HepG2 (cell line): ENCODE data around the gene METTL16. TPM values are rescaled to one million over a fixed set of nuclear protein-coding genes. Genes with fewer than 3 reads are reported as not detected.
A peak's percentile ranks its signal among the peaks of the same experiment; 100 is the strongest.

ENCODE experiments used
- ATAC-seq: fragments of 200-7000 bp; cut with Tn5 transposase; 3 replicates; pipeline ENCODE4 v1.9.1; 2020; ENCODE audit warnings: mild to moderate bottlenecking, moderate library complexity
- BruUV-seq: library from RNA; stranded (reverse); fragments of 400-500 nt; replicated peaks from 2 replicates; lab custom pipeline; 2021; lab: Mats Ljungman, UMichigan
- CTCF ChIA-PET: fragments of 300-600 bp; formaldehyde crosslinking; extraction: SDS; loops from one replicate; lab custom pipeline; 2021; ENCODE audit warnings: low total read pairs, inconsistent platforms, low intra/inter-chr PET ratio; lab: Yijun Ruan, JAX
- POLR2A ChIA-PET: fragments of 350-600 bp; sonication (Branson Sonifier 250); formaldehyde crosslinking; loops from one replicate; lab custom pipeline; 2020; ENCODE audit warnings: antibody characterized with exemption, inconsistent platforms; lab: Yijun Ruan, JAX
- DNase-seq: peaks from one replicate; pipeline ENCODE4 v3.0.0-alpha.2; 2015; ENCODE audit warnings: low spot score
- FAIRE-seq: peaks from 3 replicates; lab custom pipeline; 2011; peaks lifted over from hg19 to GRCh38; lab: Jason Lieb, UNC
- H2AFZ ChIP-seq: one replicate; pipeline ENCODE4 v1.6.1; 2011; ENCODE audit warnings: low read length, inconsistent platforms
- H3K27ac ChIP-seq: fragments of 300-600 bp; 3 replicates; pipeline ENCODE4 v1.8.0; 2011; ENCODE audit warnings: mixed run types, mild to moderate bottlenecking, mixed read lengths, low read length, inconsistent platforms; ENCODE audit not compliant: insufficient read depth; ENCODE audit errors: extremely low read length
- H3K27me3 ChIP-seq, 2 experiments: fragments of 200-600 bp in 1 of 2; 2 replicates in 1 of 2; 3 replicates in 1 of 2; pipeline versions ENCODE4 v1.6.0 to v1.8.0; 2011; ENCODE audit warnings: low read length in 2 of 2, mild to moderate bottlenecking in 2 of 2, moderate library complexity in 2 of 2, inconsistent platforms in 1 of 2; ENCODE audit not compliant: insufficient read depth in 2 of 2, control insufficient read depth in 1 of 2
- H3K36me3 ChIP-seq, 2 experiments: fragments of 200-600 bp in 1 of 2; replicated peaks in 1 of 2; 2 replicates in 1 of 2; 3 replicates in 1 of 2; pipeline versions ENCODE4 v1.5.1 to v1.8.0; 2011; ENCODE audit warnings: low read length in 2 of 2, inconsistent platforms in 1 of 2; ENCODE audit not compliant: insufficient read depth in 2 of 2, control insufficient read depth in 1 of 2
- H3K4me1 ChIP-seq: 2 replicates; pipeline ENCODE4 v1.5.1; 2012; ENCODE audit warnings: low read length, inconsistent platforms; ENCODE audit not compliant: insufficient read depth
- H3K4me2 ChIP-seq: 2 replicates; pipeline ENCODE4 v1.6.0; 2011; ENCODE audit warnings: low read depth, low read length, inconsistent platforms
- H3K4me3 ChIP-seq, 3 experiments: fragments of 200-600 bp in 1 of 3; sonication (generic), shearing (Covaris generic) in 1 of 3; replicated peaks in 1 of 3; 2 replicates each; pipeline ENCODE4 v1.5.1; 2011 to 2016; ENCODE audit warnings: low read length in 3 of 3, inconsistent platforms in 2 of 3, low read depth in 2 of 3, mild to moderate bottlenecking in 2 of 3, control low read depth in 1 of 3, mixed read lengths in 1 of 3; ENCODE audit not compliant: insufficient read depth in 1 of 3
- H3K79me2 ChIP-seq: one replicate; pipeline ENCODE4 v1.6.1; 2011; ENCODE audit warnings: low read length, inconsistent platforms; ENCODE audit not compliant: insufficient read depth
- H3K9ac ChIP-seq: 2 replicates; pipeline ENCODE4 v1.6.0; 2011; ENCODE audit warnings: mild to moderate bottlenecking, low read depth, low read length, inconsistent platforms; ENCODE audit not compliant: insufficient read depth
- H3K9me3 ChIP-seq: 2 replicates; pipeline ENCODE4 v1.5.1; 2012; ENCODE audit warnings: mild to moderate bottlenecking, low read length
- H4K20me1 ChIP-seq: 2 replicates; pipeline ENCODE4 v1.6.0; 2011; ENCODE audit warnings: inconsistent platforms, mild to moderate bottlenecking, low read length, moderate library complexity; ENCODE audit not compliant: insufficient read depth
- AGO2 ChIP-seq: fragments of 200-400 bp; formaldehyde crosslinking; optimal IDR thresholded peaks from 2 replicates; pipeline ENCODE3; 2017; ENCODE audit warnings: mild to moderate bottlenecking, low read depth, low read length, moderate library complexity
- SALL1 ChIP-seq: sonication (generic); formaldehyde crosslinking; IDR thresholded peaks from 2 replicates; pipeline ENCODE4 v1.8.0; 2022; ENCODE audit warnings: mild to moderate bottlenecking, missing genetic modification reagents
- ZBTB7A ChIP-seq: sonication (generic); formaldehyde crosslinking; IDR thresholded peaks from 2 replicates; pipeline ENCODE4 v1.8.0; 2022; ENCODE audit warnings: mild to moderate bottlenecking, missing genetic modification reagents
- ZNF567 ChIP-seq: sonication (generic); formaldehyde crosslinking; IDR thresholded peaks from 2 replicates; pipeline ENCODE4 v1.8.1; 2023; ENCODE audit warnings: mild to moderate bottlenecking, missing genetic modification reagents, borderline replicate concordance
- WGBS: methylation state at CpG from one replicate; pipeline ENCODE4 v1.1.6; 2017; ENCODE audit warnings: low lambda C conversion rate; 5-methylcytosine and 5-hydroxymethylcytosine counted together
- in situ Hi-C: cut with HindIII; loops from 2 replicates; pipeline ENCODE4 v1.10.0; 2017; ENCODE audit warnings: low pct_unique_long_range_greater_than_20kb; ENCODE audit not compliant: extremely low pct_ligation_motif_present
- intact Hi-C: fragments of 100-400 bp; cut with micrococcal nuclease; formaldehyde crosslinking; loops from one replicate; pipeline ENCODE4 v1.10.0; 2022; ENCODE audit not compliant: unreplicated experiment
- polyA plus RNA-seq, 8 experiments: library from polyadenylated mRNA; depleted of rRNA in 3 of 8; stranded (reverse) in 7 of 8; unstranded in 1 of 8; fragments of >200 nt; fragmentation: Illumina TruSeq in 4 of 8; extraction: Trizol in 4 of 8; gene quantifications; 2 replicates each; pipeline versions ENCODE4 v1.2.1 to v1.2.3, GENCODE V29; 2011 to 2016; ENCODE audit warnings: low read depth in 4 of 8, missing spikeins in 1 of 8, mixed read lengths in 1 of 8; ENCODE audit not compliant: insufficient read depth in 1 of 8
- total RNA-seq, 5 experiments: library from RNA; depleted of rRNA; stranded (reverse); fragments of >200 nt; fragmentation: Illumina TruSeq; extraction: Trizol; gene quantifications; 2 replicates each; pipeline ENCODE4 v1.2.3, GENCODE V29; 2016; ENCODE audit warnings: low read depth in 1 of 5
- TF ChIP-seq, protein P1 (sequence below): sonication (generic); formaldehyde crosslinking; IDR thresholded peaks from 2 replicates; pipeline ENCODE4 v1.4.0; 2020; ENCODE audit warnings: missing genetic modification reagents
- TF ChIP-seq, protein P2 (sequence below): sonication (generic); formaldehyde crosslinking; conservative IDR thresholded peaks from 2 replicates; pipeline ENCODE4 v1.8.0; 2022; ENCODE audit warnings: low read depth, missing genetic modification reagents

The METTL16 gene
- total and polyA plus RNA-seq, 2 of the 13 experiments (the other 11 are each of a cell fraction or from before 2014, with no cell fraction given): 11.6 to 18.5 TPM

DNA sequence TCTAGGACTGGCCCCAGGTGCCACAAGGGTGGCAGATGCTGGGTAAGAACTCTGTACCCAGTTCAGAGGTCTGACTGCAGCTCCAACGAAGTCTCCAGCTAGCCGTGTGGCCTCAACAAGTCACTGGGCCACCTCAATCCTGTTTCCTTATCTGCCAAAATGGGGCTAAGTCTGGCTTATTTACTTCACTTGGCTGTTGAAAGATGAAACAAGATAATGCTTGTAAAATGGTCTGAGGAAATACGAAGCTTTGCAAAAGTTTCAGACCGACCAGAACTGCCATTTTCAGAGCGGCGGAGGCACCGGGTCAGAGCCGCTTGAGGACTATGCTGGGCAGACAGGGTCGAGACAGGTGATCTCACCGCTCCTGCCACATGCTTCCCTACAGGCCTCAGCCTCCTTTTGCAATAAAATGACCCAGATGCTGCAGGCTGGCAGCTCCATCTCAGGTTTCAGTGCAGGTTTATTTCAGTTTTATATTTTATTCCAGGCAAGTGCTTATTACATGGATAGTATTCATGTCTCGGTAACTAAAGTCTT lies 128.0 kb downstream of the METTL16 start:
- POLR2A ChIA-PET: interaction anchor here (1.9 to 2.4 kb wide), 2 partner anchors 15 to 32 kb away, joined by 19 to 31 read pairs; no protein-coding TSS in a partner anchor
- FAIRE-seq: no peak
- no peak overlapping the region for H2AFZ ChIP-seq
- H3K4me2 ChIP-seq: no peak overlapping the region
- 83% methylated on average over 11 of the region's 11 CpGs for WGBS
- TF ChIP-seq SALL1 (CRISPR knock-in tag): 0 out of 2 replicates have a peak, but pooled peaks have one; percentile 1
- TF ChIP-seq, protein P1, sequence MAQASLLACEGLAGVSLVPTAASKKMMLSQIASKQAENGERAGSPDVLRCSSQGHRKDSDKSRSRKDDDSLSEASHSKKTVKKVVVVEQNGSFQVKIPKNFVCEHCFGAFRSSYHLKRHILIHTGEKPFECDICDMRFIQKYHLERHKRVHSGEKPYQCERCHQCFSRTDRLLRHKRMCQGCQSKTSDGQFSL (CRISPR knock-in tag): no peak
- no peak for TF ChIP-seq ZNF567 (CRISPR knock-in tag)
- TF ChIP-seq, all 625 proteins: peak for 1
- peaks cover 27% of the 10 kb centered on the region for H3K4me1 ChIP-seq
- H3K27me3 ChIP-seq: no peaks in the 10 kb centered on the region
- no peak overlapping the region for H3K9ac ChIP-seq
- DNase-seq: no peak
- H3K27ac ChIP-seq: no peak overlapping the region
- no peak overlapping the region for H3K4me3 ChIP-seq
- intact Hi-C loops: loop anchor here (2.0 kb wide), 1 partner anchor 17 kb away; the partner anchor contains the start of gene MNT
- 0 out of 2 replicates have a peak, but pooled peaks cover 3% of the 10 kb centered on the region for H4K20me1 ChIP-seq
- no peak for ATAC-seq
- H3K9me3 ChIP-seq: no peaks in the 10 kb centered on the region
- CTCF ChIA-PET: interaction anchor here (4.7 kb wide), 1 partner anchor 32 kb away, joined by 65 read pairs; no protein-coding TSS in a partner anchor
- no peaks in the 10 kb centered on the region for H3K79me2 ChIP-seq
- H3K36me3 ChIP-seq: peaks cover 4 to 19% of the 10 kb centered on the region in 2 experiments; a peak in 2 of 5 replicates
- in situ Hi-C loops: no loop called here
- no TSS peak for BruUV-seq

DNA sequence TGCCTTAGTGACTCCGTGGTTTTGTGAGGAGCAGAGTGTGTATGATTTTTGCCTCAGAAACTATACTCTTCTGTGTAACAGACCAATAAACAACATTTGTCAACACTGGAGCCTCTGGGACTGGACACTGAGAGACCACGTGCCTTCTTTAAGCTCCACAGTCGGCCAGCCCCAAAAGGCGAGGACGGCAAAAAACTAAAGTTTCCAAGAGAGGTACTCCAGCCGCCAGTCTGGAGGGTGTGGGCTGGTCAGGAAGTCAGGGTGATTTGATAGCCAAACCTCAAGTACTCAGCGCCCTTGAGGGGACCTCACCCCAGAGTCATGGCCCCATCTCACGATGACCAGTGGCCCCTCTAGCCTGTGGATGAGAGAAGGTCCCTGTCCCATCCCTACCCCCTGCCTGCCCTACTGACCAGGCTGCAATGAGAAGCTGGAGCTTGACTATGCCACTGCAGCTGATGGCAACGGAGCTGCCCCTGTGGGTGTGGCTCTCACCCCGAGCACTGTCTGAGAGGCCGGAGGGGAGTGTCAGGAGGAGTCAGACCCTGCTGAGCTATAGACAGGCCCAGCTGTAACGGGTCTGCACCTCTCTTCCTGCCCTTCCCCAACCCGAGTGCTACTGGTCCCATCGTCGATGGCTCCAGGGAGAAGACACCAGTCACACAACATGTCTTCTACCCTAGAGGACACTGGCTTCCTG lies 130.6 kb downstream of the METTL16 start:
- no peaks in the 10 kb centered on the region for H3K79me2 ChIP-seq
- H3K9me3 ChIP-seq: no peaks in the 10 kb centered on the region
- no peak overlapping the region for H3K9ac ChIP-seq
- POLR2A ChIA-PET: interaction anchor here (1.0 to 1.6 kb wide), 2 partner anchors 11 to 130 kb away, joined by 3 to 4 read pairs; partner anchors contain the start of gene METTL16
- no peak overlapping the region for H3K4me2 ChIP-seq
- no peak overlapping the region for H2AFZ ChIP-seq
- intact Hi-C loops: no loop called here
- TF ChIP-seq ZBTB7A: no peak
- TF ChIP-seq, protein P2, sequence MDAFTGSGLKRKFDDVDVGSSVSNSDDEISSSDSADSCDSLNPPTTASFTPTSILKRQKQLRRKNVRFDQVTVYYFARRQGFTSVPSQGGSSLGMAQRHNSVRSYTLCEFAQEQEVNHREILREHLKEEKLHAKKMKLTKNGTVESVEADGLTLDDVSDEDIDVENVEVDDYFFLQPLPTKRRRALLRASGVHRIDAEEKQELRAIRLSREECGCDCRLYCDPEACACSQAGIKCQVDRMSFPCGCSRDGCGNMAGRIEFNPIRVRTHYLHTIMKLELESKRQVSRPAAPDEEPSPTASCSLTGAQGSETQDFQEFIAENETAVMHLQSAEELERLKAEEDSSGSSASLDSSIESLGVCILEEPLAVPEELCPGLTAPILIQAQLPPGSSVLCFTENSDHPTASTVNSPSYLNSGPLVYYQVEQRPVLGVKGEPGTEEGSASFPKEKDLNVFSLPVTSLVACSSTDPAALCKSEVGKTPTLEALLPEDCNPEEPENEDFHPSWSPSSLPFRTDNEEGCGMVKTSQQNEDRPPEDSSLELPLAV (CRISPR knock-in tag): no peak
- TF ChIP-seq AGO2: peak; percentile 18
- TF ChIP-seq, all 625 proteins: peak for 1
- no peak overlapping the region for H3K27ac ChIP-seq
- ATAC-seq (no peak), FAIRE-seq (no peak), DNase-seq (no peak)
- CTCF ChIA-PET: interaction anchor here (4.7 kb wide), 1 partner anchor 34 kb away, joined by 65 read pairs; no protein-coding TSS in a partner anchor
- 0 out of 2 replicates have a peak, but pooled peaks cover 3% of the 10 kb centered on the region for H4K20me1 ChIP-seq
- in situ Hi-C loops: no loop called here
- no peaks in the 10 kb centered on the region for H3K27me3 ChIP-seq
- BruUV-seq: no TSS peak
- peaks cover 3 to 7% of the 10 kb centered on the region in 2 experiments; a peak in 2 of 5 replicates for H3K36me3 ChIP-seq
- no peak overlapping the region for H3K4me3 ChIP-seq
- H3K4me1 ChIP-seq: peaks cover 24% of the 10 kb centered on the region
- WGBS: 92% methylated on average over 11 of the region's 15 CpGs
